SK-N-MC (cell line): Measurements from ENCODE around the gene CLEC16A.

Source experiments
- EZH2 ChIP-seq: fragments of 200-600 bp; sonication (generic); IDR thresholded peaks from one replicate; pipeline ENCODE4 v1.6.1; 2017; ENCODE audit warnings: antibody characterized with exemption
- POLR2AphosphoS5 ChIP-seq: IDR thresholded peaks from 2 replicates; pipeline ENCODE4 v1.6.1; 2012; ENCODE audit warnings: mild to moderate bottlenecking, low read depth, low read length, borderline replicate concordance

DNA sequence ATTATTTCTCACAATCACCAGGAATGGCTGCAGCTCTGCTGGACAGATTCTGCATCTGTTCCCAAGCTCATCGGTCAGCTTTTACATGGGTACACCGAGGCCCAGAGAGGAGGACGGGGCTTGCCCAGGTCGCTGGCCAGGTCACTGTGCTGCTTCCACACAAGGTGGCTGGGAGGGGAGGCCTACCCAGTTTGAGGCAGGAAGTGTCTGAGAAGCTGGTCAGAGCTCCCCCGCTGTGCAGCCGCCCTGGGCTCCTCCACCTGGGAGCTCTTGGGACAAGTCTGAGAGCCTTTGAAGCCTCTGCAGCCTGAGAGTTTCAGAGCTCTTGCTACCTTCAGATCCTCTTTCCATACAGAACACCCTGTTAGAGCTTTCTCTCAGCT is 143.3 kb downstream of the CLEC16A start:
- TF ChIP-seq POLR2AphosphoS5 (no peak), EZH2 (no peak)
